Endometrial microvascular endothelial cells (primary cell): ENCODE data around the gene TBKBP1. TPM values are rescaled to one million over a fixed set of nuclear protein-coding genes. Genes with fewer than 3 reads are reported as not detected.

ENCODE experiments used
- in situ Hi-C: cut with HindIII; loops from 2 replicates; pipeline ENCODE4 v1.10.0; 2017; ENCODE audit warnings: low sequenced_read_pairs, low pct_unique_long_range_greater_than_20kb; ENCODE audit errors: inconsistent ontology term
- total RNA-seq: library from RNA; depleted of rRNA; stranded (reverse); fragments of >200 nt; gene quantifications from one replicate; pipeline ENCODE4 v1.2.3, GENCODE V29; 2015; ENCODE audit errors: inconsistent ontology term

The TBKBP1 gene
- total RNA-seq, 1 donor from 2014 or later, result 39.1 TPM

DNA sequence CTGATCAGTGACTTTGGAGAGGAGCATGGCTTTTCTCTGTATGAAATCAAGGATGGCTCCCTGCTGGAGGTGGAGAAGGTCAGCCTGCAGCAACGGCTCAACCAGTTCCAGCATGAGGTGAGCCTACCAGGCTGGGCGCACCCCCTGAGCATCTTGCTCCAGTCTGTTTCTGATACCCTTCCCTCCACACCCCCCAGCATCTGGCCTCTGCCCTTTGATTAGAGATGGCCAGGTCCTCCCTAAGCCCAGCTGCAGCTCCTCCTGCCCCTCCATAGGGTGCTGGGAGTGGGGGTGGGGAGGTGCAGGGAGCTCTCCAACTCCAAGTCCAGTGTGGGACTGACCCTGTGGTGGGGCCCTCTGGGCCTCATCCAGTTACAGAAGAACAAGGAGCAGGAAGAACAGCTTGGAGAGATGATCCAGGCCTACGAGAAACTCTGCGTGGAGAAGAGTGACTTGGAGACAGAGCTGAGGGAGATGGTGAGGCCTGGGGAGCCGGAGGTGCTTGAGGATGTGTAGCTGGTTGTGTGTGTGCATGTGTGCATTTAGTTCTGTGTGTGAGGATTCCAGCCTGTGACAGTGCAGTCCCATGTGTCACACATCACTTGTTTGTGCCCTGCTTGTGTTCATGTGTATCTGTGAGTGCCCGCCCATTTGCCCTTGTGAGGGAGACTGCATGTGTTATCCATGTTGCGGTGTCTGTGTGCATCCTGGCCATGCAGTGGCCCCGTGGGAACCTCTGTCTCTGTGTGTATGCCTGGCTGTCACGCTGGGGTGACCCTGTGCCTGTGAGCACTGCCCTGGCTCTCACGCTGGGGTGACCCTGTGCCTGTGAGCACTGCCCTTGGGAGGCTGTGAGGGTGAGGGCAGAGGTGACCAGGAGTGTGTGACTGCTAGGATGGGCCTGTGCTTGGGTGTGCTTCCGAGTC is 3.0 kb downstream of the TBKBP1 start:
- in situ Hi-C loops, result no loop called here

DNA sequence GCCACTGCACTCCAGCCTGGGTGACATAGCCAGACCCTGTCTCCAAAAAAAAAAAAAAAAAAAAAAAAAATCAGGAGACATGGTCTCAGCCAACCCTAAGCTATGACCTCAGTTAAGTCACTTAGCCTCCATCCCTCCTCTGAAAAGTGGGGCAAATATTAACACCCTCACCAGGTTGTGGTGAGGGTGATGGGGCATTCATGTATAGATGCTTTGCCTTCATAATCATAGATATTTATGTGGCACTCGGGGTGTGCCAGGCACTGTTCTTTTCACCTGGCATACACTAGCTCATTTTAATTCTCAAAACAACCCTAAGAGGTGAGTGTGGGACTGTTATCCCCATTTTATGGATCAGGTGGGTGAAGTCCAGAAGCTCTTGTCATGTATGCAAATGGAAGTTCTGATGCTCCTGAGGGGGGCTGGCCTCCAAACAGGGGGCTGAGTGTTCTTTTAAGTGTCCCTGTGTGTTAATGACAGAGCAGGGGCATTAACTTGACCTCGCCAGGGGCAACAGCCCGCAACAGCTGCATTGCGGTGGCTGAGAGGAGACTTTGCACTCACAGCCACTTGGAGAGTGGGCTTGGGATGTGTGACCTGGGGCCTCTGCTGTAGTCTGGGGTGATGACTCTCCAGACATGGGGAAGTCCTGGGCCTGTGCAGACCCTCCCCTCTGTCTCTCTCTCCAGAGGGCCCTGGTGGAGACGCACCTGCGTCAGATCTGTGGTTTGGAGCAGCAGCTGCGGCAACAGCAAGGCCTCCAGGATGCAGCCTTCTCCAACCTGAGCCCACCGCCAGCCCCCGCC is 4.1 kb downstream of the TBKBP1 start:
- in situ Hi-C loops, result no loop called here

DNA sequence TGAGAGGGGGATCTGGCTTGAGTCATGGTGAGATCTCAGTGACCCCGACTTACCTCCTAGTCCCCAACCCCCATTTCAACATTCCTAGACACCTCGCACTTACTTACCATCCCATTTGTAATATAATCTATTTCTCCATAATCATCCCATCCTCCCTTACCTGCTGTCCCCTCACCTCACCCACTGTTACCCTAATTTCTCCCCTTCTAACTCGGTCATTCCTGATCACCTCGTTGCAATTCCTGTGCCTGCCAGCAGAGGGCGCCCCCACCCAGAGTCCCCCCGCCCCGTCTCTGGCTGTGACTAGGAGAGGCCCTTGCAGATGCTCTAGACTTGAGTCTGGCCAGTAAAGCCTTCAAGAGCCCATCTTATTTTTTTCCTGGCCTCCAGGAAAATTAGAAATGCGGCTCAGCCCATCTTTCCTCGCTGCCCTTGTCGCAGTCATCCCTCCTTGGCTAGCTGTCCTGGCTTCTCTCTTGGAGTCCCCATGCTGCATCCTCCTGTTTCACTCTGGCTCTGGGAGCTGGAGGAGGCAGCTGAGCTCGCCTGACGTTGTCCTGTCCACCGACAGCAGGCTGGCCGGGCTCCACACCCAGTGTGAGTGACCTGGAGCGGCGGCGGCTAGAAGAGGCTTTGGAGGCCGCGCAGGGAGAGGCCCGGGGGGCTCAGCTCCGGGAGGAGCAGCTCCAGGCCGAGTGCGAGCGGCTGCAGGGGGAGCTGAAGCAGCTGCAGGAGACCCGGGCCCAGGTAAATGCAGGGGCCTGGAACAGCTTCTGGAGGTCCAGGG is 5.0 kb downstream of the TBKBP1 start:
- in situ Hi-C loops, result no loop called here

DNA sequence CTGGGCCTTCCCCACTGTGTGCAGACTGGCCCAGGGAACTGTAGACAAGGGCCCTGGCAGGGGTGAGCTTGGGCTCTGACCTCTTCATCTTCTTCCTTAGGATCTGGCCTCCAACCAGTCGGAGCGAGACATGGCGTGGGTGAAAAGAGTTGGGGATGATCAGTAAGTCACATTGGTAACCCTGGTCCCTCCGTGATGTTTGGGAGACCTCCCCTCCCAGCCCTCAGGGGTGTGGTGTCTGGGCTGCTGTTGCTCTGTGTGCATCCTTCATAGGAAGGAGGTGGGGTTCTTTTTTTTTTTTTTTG is 5.5 kb downstream of the TBKBP1 start:
- in situ Hi-C loops, result no loop called here

DNA sequence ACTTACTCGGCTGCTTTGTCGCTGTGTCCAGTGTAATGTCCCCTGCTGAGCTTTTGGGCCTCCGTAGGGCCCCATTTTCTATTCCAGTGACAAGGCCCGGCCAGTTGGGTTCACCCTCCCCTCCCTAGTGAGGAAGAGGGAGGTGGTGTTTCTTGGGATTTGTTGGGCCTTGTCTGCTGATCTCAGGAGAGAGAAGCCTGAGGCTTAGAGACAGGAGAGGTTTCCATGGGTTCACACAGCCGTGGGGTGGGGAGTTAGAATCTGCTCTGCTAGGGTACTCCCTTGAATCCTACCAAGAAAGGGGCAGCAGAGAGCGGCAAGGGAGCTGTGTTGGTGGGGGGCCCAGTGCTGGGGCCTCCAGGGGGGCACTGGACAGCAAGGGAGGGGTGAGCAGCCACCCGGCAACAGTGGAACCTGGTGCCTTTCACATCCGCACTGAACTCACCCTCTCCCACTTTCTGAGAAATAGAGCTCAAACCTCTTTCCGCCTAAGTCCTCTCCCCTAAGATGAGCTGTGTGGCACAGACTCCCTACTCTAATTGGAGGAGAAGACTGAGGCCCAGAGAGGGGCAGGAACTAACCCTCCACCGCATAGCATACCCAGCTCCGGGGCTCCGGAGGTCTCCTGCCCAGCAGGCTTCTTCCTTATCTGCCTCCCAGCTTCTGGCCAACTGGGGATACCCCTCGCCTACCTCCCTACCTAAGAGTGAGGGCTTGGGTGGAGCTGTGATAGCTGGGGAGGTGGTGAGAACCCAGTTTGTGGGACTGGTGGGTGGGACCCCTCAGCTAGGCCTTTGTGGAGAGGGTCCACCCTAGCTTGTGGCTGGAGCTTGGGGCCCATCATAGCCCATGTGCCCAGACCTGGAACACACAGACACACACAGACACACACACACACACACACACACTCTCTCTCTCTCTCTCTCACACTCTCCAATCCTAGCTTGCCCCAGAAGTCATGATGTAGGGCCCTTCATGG is 6.8 kb downstream of the TBKBP1 start:
- in situ Hi-C loops, result no loop called here

DNA sequence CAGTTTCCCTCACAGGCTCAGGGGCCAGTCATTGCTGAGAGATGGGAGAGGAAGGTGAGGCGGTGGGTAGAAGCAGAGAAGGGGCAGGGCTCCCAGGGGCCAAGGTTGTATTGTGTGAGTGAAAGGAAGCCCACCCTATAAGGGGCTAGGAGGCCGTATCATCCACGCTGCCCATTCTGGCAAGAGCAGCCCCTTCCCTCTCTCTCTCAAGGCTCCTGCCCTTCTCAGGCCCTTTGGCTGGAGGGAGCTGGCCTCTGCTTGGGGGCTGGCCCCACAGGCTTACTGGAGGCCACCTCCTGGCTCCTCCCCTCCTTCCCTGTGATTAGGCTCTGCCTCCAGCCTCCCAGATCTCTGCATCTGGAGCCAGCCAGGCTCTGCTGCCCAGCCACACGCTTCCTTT is 7.6 kb downstream of the TBKBP1 start:
- in situ Hi-C loops, result no loop called here

DNA sequence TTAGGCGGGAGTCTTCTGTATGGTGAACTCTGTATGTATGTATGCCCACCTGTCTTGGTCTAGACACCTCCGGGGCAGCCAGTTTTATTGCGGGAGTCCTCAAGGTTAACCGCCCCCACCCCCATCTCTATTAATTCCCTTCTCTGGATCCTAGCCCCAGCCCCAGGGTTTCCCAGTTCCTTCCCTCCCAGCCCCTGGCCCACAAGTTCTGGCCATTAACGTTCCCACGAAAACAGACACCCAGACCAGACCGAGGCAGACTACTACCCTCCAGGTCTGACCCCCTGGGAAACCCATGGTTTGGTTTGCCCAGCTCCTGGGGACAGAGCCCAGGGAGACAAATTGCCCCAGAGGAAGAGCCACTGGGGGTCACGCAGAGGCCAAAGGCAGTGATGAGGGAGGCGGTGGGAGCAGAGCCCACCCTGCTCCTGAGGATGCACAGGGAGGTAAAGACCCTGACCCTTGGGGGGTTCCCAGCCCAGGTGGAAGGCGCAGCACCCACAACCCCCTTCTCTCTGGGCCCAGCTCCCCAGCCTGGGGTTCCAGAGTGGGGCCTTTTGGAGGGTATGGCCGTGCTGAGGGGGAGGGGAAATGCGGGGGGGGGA is 8.5 kb downstream of the TBKBP1 start:
- in situ Hi-C loops, result no loop called here

DNA sequence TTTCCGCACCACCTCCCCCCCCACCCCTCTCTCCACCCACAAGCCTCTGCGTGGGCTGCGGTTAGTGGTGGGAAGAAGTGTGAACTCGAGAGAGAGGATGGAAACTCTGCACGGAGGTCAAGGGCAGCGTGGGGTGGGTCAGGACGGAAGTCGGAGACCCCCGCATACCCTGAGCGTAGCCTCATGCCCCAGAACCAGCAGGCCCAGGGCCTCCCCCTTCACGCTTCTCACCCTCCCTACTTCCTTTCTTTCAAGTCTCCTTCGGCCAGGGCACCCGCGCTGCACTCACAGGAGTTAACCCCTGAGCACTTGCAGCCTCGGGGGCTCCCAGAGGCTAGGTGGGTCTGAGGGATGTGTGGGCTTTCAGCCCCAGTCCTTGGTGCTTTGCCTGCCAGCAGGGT is 9.2 kb downstream of the TBKBP1 start:
- in situ Hi-C loops, result no loop called here

DNA sequence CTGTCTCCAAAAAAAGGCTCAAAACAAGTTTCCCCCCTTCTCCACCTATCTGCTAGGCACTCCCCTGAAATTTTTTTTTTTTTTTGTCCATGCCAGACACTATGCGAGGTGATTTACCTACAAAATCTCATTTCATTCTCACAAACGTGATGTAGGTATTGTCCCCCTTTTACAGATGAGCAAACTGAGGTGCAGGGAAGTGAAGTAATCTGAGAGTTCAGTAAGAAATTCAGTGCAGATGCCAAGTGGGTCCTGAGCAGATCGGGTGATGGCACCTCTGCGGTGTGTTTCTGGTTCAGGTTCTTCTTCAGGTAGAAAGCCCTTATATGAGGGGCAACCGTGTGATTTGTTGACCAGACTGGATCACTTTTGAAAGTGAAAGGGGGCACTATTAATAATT is 9.7 kb downstream of the TBKBP1 start:
- in situ Hi-C loops, result no loop called here

DNA sequence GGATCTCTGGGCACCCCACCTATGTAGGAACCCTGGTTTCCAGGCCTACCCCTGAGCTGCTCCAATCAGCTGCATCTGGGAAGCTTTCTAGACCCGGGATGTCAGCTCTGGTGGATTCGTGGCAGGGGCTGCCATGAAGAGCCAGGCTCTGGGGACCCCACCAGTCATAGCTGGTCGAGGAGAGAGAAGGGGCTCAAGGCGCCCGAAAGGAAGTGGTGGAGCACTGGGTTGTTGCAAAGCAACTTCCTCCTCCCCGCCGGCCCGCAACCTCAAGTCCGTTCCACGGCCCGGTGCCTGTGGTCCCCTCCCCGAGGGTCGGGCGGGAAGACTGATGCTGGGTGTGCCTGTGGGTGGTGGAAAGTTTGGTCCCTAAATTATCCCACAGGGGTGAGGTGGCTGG is 10.2 kb downstream of the TBKBP1 start:
- in situ Hi-C loops, result no loop called here

DNA sequence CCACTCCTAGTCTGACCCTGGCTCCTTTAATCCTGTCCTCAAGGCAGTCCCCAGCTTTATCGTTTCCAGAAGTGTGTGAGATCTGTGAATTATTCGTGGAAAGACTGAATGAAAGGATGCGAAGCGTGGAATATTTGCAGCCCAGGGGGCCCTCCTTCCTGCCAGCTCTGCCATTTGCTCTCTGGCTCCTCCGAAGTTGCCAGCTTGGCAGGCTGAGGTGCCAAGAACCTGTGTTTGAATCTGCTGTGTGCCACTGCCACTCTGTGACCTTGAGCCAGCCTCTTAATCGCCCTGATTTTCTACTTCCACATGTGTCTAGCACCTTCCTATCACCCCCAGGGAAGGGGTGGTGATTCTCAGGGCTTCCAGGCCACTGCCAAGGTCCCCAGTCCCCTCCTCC is 10.8 kb downstream of the TBKBP1 start:
- in situ Hi-C loops, result no loop called here

DNA sequence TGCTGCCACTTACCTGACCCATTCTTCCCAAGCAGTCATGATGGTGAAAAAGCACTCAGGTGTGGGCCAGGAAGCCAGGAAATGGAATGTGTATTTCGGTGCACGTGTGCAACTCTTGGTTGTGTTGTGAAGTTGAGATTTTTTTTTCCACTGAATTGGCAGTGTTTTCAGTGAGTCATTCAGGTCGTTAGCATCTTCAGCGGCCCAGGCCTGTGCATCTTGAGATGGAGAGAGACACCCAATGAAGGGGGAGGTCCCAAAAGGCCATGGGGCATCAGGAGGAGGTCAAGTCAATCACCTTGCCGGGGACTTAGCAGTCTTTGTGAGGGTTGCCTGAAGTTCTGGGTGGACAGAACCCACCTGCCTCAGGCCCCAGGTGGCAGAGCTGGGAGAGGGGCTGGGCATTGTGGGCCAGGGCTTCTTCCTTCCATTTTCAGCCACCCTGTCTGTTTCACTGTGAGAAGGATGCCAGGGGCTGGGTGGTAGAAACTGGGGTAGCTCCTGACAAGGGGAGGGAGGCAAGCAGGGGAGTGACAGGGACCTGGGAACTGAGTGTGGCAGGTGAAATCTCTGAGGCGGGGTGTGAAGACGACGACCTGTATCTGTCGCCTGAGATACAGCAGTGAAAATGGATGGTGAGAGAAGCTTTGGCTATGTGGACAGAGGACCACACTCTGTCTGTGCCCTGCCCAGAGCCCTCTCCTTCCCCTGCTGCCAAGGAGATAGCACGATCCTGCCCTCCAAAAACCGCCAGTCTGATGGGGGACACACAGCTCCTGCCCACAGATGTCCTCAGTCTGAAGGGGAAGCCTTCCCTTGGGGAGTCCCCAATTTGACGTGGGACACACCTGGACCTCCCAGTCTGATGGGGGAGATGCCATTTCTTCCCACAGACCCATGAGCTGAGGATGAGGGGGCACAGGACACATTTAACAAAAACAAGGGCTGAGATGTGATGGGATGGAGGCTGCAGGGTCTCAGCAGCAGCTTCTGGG is 11.9 kb downstream of the TBKBP1 start:
- in situ Hi-C loops, result no loop called here

DNA sequence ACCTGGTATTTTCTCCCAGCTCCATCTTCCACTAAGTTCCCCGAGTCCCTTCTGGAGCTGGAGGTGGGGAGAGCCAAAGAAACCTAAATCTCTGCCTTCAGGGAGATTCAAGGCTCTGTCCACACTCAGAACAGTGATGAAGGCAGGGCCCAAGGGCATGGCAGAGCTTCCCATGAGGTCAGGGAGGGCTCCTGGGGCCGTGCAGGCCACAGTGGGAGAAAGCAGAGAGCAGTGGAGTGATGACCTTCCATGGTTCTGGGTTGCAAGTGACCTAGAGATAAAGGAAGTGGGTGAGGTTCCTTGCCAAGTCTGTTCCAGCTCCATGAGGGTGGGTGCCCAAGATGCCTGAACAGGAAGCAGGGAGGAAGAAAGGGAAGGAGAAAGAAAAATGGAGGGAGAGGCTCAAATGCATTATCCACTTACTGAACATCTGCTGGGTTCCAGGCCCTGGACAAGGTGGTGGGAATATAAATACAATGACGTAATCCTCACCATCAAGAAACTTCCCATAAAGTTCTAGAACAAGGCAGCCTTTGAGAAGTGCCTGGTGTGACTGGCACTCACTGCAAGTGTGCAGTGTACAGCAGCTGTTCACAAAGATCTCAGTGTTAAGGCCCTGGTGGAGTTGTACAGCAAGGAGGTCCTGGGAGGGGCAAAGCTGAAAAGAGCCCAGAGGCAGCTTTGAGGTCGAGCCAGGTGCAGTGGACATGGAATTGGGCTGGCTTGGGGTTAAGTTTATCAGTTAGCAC is 13.3 kb downstream of the TBKBP1 start:
- in situ Hi-C loops, result no loop called here

DNA sequence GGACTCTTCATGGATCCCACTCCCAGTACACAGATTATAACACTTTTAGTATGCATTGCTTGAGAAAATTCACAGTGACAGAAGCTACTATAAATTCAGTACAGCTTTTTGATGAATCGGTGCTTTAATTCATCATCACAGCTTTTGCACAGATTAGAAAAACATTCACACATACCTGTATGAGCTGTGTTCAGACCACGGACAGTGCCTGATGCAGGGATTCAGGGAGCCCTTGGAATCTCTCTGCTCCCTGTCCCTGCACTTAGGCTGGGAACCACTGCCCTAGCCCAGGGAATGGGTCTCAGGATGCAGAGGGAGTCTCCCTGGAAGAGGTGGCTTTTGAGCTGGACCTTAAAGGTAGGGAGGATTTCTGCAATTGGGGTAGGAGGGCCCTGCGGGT is 13.9 kb downstream of the TBKBP1 start:
- in situ Hi-C loops, result no loop called here

DNA sequence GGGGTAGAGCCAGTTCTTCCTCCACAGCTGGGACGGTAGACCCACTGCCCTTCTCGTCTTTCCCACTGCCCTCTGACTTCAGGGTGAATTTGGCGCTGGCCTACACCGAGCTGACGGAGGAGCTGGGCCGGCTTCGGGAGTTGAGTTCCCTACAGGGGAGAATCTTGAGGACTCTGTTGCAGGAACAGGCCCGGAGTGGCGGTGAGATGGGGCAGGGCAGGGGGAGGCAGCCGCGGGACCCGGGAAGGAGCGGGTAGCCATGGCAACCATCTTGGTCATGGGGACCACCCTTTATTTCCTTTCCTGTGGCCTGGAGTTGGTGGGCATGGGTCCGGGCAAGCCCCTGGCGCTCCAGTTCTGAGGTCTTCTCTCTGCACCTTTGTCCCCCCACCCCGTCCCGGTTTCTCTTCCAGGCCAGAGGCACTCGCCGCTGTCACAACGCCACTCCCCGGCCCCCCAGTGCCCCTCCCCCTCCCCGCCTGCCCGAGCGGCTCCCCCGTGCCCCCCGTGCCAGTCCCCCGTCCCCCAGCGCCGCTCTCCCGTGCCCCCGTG is 14.4 kb downstream of the TBKBP1 start:
- in situ Hi-C loops, result no loop called here
